Nephron (organoid): ENCODE data around the gene SOX10.
A peak's percentile ranks its signal among the peaks of the same experiment; 100 is the strongest.

ENCODE experiments used
- H3K27ac Mint-ChIP-seq, 3 experiments: 2 replicates each; pipeline ENCODE4 v1.8.0; 2020; ENCODE audit warnings: mixed read lengths in 3 of 3, mild to moderate bottlenecking in 2 of 3, moderate library complexity in 1 of 3
- H3K27me3 Mint-ChIP-seq: 2 replicates; pipeline ENCODE4 v1.8.0; 2021; ENCODE audit warnings: low read depth, mild to moderate bottlenecking, moderate library complexity, mixed read lengths
- H3K36me3 Mint-ChIP-seq: 2 replicates; pipeline ENCODE4 v1.8.0; 2020; ENCODE audit warnings: low read depth, mixed read lengths
- H3K4me1 Mint-ChIP-seq: 2 replicates; pipeline ENCODE4 v1.8.0; 2020; ENCODE audit warnings: mixed read lengths
- H3K4me3 Mint-ChIP-seq, 3 experiments: 2 replicates each; pipeline ENCODE4 v1.8.0; 2020; ENCODE audit warnings: mild to moderate bottlenecking in 3 of 3, mixed read lengths in 3 of 3, moderate library complexity in 2 of 3
- H3K9me3 Mint-ChIP-seq: 2 replicates; pipeline ENCODE4 v1.8.0; 2020; ENCODE audit warnings: mixed read lengths
- CTCF ChIP-seq, 3 experiments: fragments of 200-600 bp; sonication (generic); IDR thresholded peaks; one replicate each; pipeline ENCODE4 v1.5.0; 2021; ENCODE audit warnings: antibody characterized with exemption in 3 of 3; ENCODE audit not compliant: unreplicated experiment in 3 of 3

SOX10 gene

DNA sequence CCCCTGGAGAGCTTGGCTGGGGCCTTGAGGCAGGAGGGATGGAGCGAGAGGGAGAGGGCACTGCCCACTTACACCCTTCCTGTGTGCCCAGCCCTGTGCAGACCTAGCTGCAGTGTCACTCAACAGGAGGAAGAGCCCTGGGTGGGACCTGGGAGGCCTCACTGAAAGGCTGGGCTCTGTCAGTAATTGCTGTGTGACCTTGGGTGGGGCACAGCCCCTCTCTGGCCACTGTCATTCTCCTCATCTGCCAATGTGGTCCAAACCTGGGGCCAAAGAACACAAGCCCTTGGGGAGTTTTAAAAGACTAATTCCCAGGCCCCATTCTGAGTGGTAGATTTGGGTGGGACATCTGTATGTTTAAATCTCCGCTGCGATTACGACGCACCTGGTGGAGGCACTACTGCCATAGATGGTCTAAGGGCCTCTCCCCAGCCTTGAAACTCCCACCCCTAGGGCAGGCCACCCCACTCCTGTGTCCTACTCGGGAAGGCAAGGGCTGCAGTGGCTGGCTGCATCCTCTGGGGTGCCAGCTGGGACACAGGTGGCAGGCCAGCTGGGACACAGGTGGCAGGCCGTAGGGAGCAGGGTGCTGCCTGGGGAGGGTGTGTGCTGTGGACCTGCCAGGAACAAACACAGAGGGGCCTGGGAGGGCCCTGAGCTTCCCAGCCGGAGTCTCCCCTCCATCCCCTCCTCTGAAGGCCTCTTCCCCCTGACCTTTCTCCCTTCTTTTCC is 12.3 kb upstream of the SOX10 start:
- no peaks in the 10 kb centered on the region for H3K9me3 Mint-ChIP-seq
- no peak overlapping the region for H3K4me3 Mint-ChIP-seq
- H3K4me1 Mint-ChIP-seq: peaks cover 12% of the 10 kb centered on the region
- H3K27ac Mint-ChIP-seq: peak overlapping the region in 1 of 3 experiments; percentile 45
- TF ChIP-seq CTCF (IDR thresholded peaks at IDR 0.05; ENCODE audit: unreplicated experiment in 3 of 3): no peak
- peaks cover 5% of the 10 kb centered on the region for H3K27me3 Mint-ChIP-seq
- H3K36me3 Mint-ChIP-seq: no peaks in the 10 kb centered on the region

DNA sequence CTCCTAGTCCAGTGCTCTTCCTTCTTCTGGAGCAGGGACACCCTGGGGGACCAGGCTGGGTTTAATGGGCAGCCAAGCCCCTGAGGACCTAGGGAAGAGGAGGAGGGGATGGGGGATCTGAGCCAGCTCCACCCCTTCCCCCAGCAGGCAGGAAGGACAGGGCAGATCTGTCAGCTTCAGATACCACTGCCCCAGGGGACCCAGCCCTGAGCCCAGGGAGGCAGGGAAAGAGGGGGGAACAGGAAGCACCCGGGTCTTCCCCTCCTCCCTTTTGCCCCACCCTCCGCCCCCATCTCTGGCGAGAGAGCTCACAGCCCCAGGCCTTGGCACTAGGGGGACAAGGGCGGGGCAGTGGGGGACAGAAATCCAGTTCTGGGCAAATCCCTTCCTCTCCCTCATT is 11.7 kb upstream of the SOX10 start:
- Mint-ChIP-seq H3K4me1 (peaks cover 12% of the 10 kb centered on the region), H3K4me3 (no peak overlapping the region), H3K27me3 (peaks cover under 1% of the 10 kb centered on the region), H3K27ac (no peak overlapping the region), H3K9me3 (no peaks in the 10 kb centered on the region), H3K36me3 (no peaks in the 10 kb centered on the region)
- TF ChIP-seq CTCF (IDR thresholded peaks at IDR 0.05; ENCODE audit: unreplicated experiment in 3 of 3): no peak

DNA sequence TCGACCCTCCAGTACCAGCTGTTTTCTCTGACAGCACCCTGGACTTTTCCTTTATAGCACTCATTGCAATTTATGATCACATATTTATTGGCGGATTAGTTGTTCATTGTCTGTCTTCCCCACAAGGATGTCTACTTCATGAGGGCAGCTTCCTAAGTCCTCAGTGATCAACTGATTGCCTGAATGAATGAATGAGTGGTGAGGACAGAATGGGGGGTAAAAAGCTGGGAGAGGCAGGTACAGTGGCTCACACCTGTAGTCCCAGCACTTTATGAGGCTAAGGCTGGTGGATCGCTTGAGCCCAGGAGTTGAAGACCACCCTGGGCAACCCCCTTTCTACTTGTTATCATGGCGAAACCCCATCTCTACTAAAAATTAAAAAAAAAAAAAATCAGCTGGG is 11.1 kb upstream of the SOX10 start:
- H3K27ac Mint-ChIP-seq: no peak overlapping the region
- no peak overlapping the region for H3K4me3 Mint-ChIP-seq
- no peaks in the 10 kb centered on the region for H3K36me3 Mint-ChIP-seq
- TF ChIP-seq CTCF (IDR thresholded peaks at IDR 0.05; ENCODE audit: unreplicated experiment in 3 of 3): no peak
- H3K4me1 Mint-ChIP-seq: peaks cover 12% of the 10 kb centered on the region
- H3K9me3 Mint-ChIP-seq: no peaks in the 10 kb centered on the region
- no peaks in the 10 kb centered on the region for H3K27me3 Mint-ChIP-seq

DNA sequence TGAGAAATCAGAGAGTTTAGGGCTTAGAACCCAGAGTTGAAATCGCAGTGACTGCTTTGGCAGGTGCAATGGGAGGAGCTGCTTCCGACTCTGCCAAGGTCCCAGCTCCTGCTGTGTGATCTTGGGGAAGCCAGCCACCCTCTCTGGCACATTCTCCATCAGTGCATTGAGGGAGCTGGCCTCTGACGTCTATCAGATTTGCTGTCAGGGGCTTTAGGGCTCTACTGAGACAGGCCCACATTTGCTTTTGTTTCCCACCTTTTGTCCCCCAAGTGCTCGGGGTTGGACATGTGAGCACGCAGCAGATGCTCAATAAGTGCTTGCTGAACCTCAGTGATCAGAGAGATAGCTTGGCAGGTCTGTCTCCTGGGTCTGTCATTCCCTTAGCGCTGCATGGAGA is 10.6 kb upstream of the SOX10 start:
- H3K9me3 Mint-ChIP-seq: no peaks in the 10 kb centered on the region
- no peaks in the 10 kb centered on the region for H3K27me3 Mint-ChIP-seq
- no peaks in the 10 kb centered on the region for H3K36me3 Mint-ChIP-seq
- H3K27ac Mint-ChIP-seq: no peak overlapping the region
- peaks cover 12% of the 10 kb centered on the region for H3K4me1 Mint-ChIP-seq
- no peak overlapping the region for H3K4me3 Mint-ChIP-seq
- TF ChIP-seq CTCF (IDR thresholded peaks at IDR 0.05; ENCODE audit: unreplicated experiment in 3 of 3): no peak

GRCh38 chr22:37994049-37994448 is 9.7 kb upstream of the SOX10 start:
- Mint-ChIP-seq H3K4me3 (no peak overlapping the region), H3K36me3 (no peaks in the 10 kb centered on the region), H3K4me1 (peaks cover 12% of the 10 kb centered on the region), H3K27ac (no peak overlapping the region), H3K9me3 (no peaks in the 10 kb centered on the region), H3K27me3 (no peaks in the 10 kb centered on the region)
- no peak for TF ChIP-seq CTCF (IDR thresholded peaks at IDR 0.05; ENCODE audit: unreplicated experiment in 3 of 3)
